ENCODE results near the gene ZNF101. TPM values are rescaled to one million over a fixed set of nuclear protein-coding genes. Genes with fewer than 3 reads are reported as not detected.

ZNF101 gene
- total RNA-seq, 1 donor from 2014 or later, result 11.2 TPM

GRCh38 chr19:19626516-19627472, 41.8 kb upstream of the ZNF101 start:
- TF ChIP-seq CTCF (conservative IDR thresholded peaks at IDR 0.05), result no peak
- H3K9me3 Mint-ChIP-seq, result no peaks in the 10 kb centered on the region
- peak overlapping the region; percentile 98 for H3K4me3 Mint-ChIP-seq
- H3K27ac Mint-ChIP-seq, result peak overlapping the region; percentile 97
- DNase-seq (ENCODE audit: extremely low spot score, unreplicated experiment), result no peak
- H3K27me3 Mint-ChIP-seq, result no peaks in the 10 kb centered on the region
- peaks cover 6% of the 10 kb centered on the region for H3K36me3 Mint-ChIP-seq
- H3K4me1 Mint-ChIP-seq (ENCODE audit: unreplicated experiment), result peaks cover 17% of the 10 kb centered on the region

GRCh38 chr19:19627621-19628500, 40.8 kb upstream of the ZNF101 start, which contains the start of gene LPAR2:
LPAR2 (minus strand) TSS chr19:19628220; CDS start chr19:19627275, 945 bp downstream.
- Mint-ChIP-seq H3K9me3 (no peaks in the 10 kb centered on the region), H3K36me3 (peaks cover 6% of the 10 kb centered on the region), H3K27me3 (no peaks in the 10 kb centered on the region), H3K27ac (peak within 1 kb of the TSS; percentile 97), H3K4me1 (ENCODE audit: unreplicated experiment) (peaks cover 17% of the 10 kb centered on the region), H3K4me3 (peak within 1 kb of the TSS; percentile 98)
- peak; percentile 82 for DNase-seq (ENCODE audit: extremely low spot score, unreplicated experiment)
- TF ChIP-seq CTCF (conservative IDR thresholded peaks at IDR 0.05), result peak; percentile 29

GRCh38 chr19:19628501-19629134, 40.0 kb upstream of the ZNF101 start:
- Mint-ChIP-seq H3K27me3 (no peaks in the 10 kb centered on the region), H3K9me3 (no peaks in the 10 kb centered on the region), H3K36me3 (peaks cover 9% of the 10 kb centered on the region), H3K4me1 (ENCODE audit: unreplicated experiment) (peaks cover 17% of the 10 kb centered on the region), H3K27ac (peak overlapping the region; percentile 95), H3K4me3 (peak overlapping the region; percentile 86)
- peak; percentile 87 for DNase-seq (ENCODE audit: extremely low spot score, unreplicated experiment)
- TF ChIP-seq CTCF (conservative IDR thresholded peaks at IDR 0.05), result no peak

- peaks cover 15% of the 10 kb centered on the region for H3K36me3 Mint-ChIP-seq
- DNase-seq (ENCODE audit: extremely low spot score, unreplicated experiment), result no peak
- no peak overlapping the region for H3K4me3 Mint-ChIP-seq
- no peaks in the 10 kb centered on the region for H3K9me3 Mint-ChIP-seq
- H3K4me1 Mint-ChIP-seq (ENCODE audit: unreplicated experiment), result peaks cover 17% of the 10 kb centered on the region
- no peak for TF ChIP-seq CTCF (conservative IDR thresholded peaks at IDR 0.05)
- H3K27ac Mint-ChIP-seq, result no peak overlapping the region
- no peaks in the 10 kb centered on the region for H3K27me3 Mint-ChIP-seq
These were observed 38.6 kb upstream of the ZNF101 start for GRCh38 chr19:19630062-19630414.

- Mint-ChIP-seq H3K27ac (no peak overlapping the region), H3K27me3 (no peaks in the 10 kb centered on the region), H3K36me3 (peaks cover 15% of the 10 kb centered on the region), H3K4me3 (peak overlapping the region; percentile 72), H3K9me3 (no peaks in the 10 kb centered on the region), H3K4me1 (ENCODE audit: unreplicated experiment) (peaks cover 17% of the 10 kb centered on the region)
- no peak for TF ChIP-seq CTCF (conservative IDR thresholded peaks at IDR 0.05)
- no peak for DNase-seq (ENCODE audit: extremely low spot score, unreplicated experiment)
These were observed 38.2 kb upstream of the ZNF101 start for GRCh38 chr19:19630426-19630825.
